A549 (cell line): ENCODE results near the gene TTBK2. TPM values are rescaled to one million over a fixed set of nuclear protein-coding genes. Genes with fewer than 3 reads are reported as not detected.
"Not testable (repeated sequence)": the region's sequence is repeated elsewhere in the genome, so short reads cannot be mapped to it uniquely, and the experiment has no call there.

Experiments used
- ATAC-seq, 2 experiments: fragments of 200-7000 bp in 1 of 2; fragments of >200 bp in 1 of 2; cut with Nextera tagmentation in 1 of 2; cut with Tn5 transposase in 1 of 2; 3 replicates each; pipeline versions ENCODE4 v1.8.0 to v1.9.1; 2018 to 2020; ENCODE audit warnings: mild to moderate bottlenecking in 1 of 2, moderate library complexity in 1 of 2
- CTCF ChIA-PET: fragments of 300-600 bp; sonication (Branson Sonifier 250); formaldehyde crosslinking; extraction: SDS; loops from one replicate; lab custom pipeline; 2021; ENCODE audit warnings: antibody characterized with exemption, inconsistent platforms; lab: Yijun Ruan, JAX
- POLR2A ChIA-PET: fragments of 350-600 bp; formaldehyde crosslinking; extraction: SDS; loops from one replicate; lab custom pipeline; 2021; ENCODE audit warnings: antibody characterized with exemption, inconsistent platforms; lab: Yijun Ruan, JAX
- DNase-seq, 2 experiments: peaks; one replicate each; pipeline versions ENCODE4 v3.0.0 to v3.0.0-alpha.2; 2011 to 2016; ENCODE audit warnings: low read depth in 1 of 2, low spot score in 1 of 2
- FAIRE-seq: peaks from 2 replicates; lab custom pipeline; 2011; peaks lifted over from hg19 to GRCh38; lab: Jason Lieb, UNC
- H3K27ac ChIP-seq, 2 experiments: fragments of >200 bp; sonication (Bioruptor Twin); formaldehyde crosslinking; 3 replicates each; pipeline ENCODE4 v1.5.1; 2016 to 2017
- H3K4me1 ChIP-seq: fragments of >200 bp; sonication (Bioruptor Twin); formaldehyde crosslinking; 3 replicates; pipeline ENCODE4 v1.6.1; 2016
- H3K4me2 ChIP-seq: fragments of >200 bp; sonication (Bioruptor Twin); formaldehyde crosslinking; 3 replicates; pipeline ENCODE4 v1.6.1; 2016
- H3K4me3 ChIP-seq: fragments of >200 bp; sonication (Bioruptor Twin); formaldehyde crosslinking; 3 replicates; pipeline ENCODE4 v1.5.1; 2016
- H3K9me3 ChIP-seq: fragments of >200 bp; sonication (Bioruptor Twin); formaldehyde crosslinking; 3 replicates; pipeline ENCODE4 v1.6.1; 2016
- CBX2 ChIP-seq: fragments of 200-600 bp; sonication (generic); IDR thresholded peaks from 2 replicates; pipeline ENCODE4 v1.6.1; 2016; ENCODE audit warnings: low read depth, mild to moderate bottlenecking, borderline replicate concordance
- CBX8 ChIP-seq: fragments of 200-600 bp; sonication (generic); IDR thresholded peaks from 2 replicates; pipeline ENCODE4 v1.6.1; 2016
- EHF ChIP-seq: fragments of 250-450 bp; sonication (Bioruptor Pico); IDR thresholded peaks from 2 replicates; pipeline ENCODE4 v1.5.0; 2020; ENCODE audit warnings: mild to moderate bottlenecking
- EHMT2 ChIP-seq: fragments of 200-600 bp; sonication (generic); IDR thresholded peaks from 2 replicates; pipeline ENCODE4 v1.6.1; 2016; ENCODE audit warnings: antibody characterized with exemption, low read depth, mild to moderate bottlenecking, moderate library complexity
- ESRRA ChIP-seq: fragments of 150-350 bp; IDR thresholded peaks from 2 replicates; pipeline ENCODE4 v1.6.1; 2014; ENCODE audit warnings: mild to moderate bottlenecking, low read length, borderline replicate concordance
- FOSL2 ChIP-seq, 2 experiments: fragments of 450-650 bp in 1 of 2; fragments of >200 bp in 1 of 2; sonication (Bioruptor Twin) in 1 of 2; formaldehyde crosslinking; IDR thresholded peaks; 2 replicates each; pipeline versions ENCODE4 v1.5.0 to v1.6.1; 2016 to 2020; ENCODE audit warnings: mild to moderate bottlenecking in 1 of 2, moderate library complexity in 1 of 2
- FOXS1 ChIP-seq: fragments of 250-450 bp; sonication (Bioruptor Pico); IDR thresholded peaks from 2 replicates; pipeline ENCODE4 v1.5.0; 2020; ENCODE audit warnings: mild to moderate bottlenecking, moderate library complexity
- GATA3 ChIP-seq: IDR thresholded peaks from 2 replicates; pipeline ENCODE4 v1.6.1; 2012; ENCODE audit warnings: borderline replicate concordance
- HDAC2 ChIP-seq: fragments of 200-600 bp; sonication (generic); IDR thresholded peaks from 2 replicates; pipeline ENCODE4 v1.6.1; 2016
- HEYL ChIP-seq: fragments of 250-450 bp; sonication (Bioruptor Pico); IDR thresholded peaks from 2 replicates; pipeline ENCODE4 v1.8.0; 2021; ENCODE audit warnings: mild to moderate bottlenecking, moderate library complexity
- JUN ChIP-seq, 2 experiments: fragments of >200 bp; sonication (Bioruptor Twin); formaldehyde crosslinking; IDR thresholded peaks; 2 replicates in 1 of 2; 3 replicates in 1 of 2; pipeline ENCODE4 v1.6.1; 2016 to 2017
- JUNB ChIP-seq: fragments of >200 bp; sonication (Bioruptor Twin); formaldehyde crosslinking; IDR thresholded peaks from 2 replicates; pipeline ENCODE4 v1.6.1; 2016
- KDM5A ChIP-seq: fragments of 200-600 bp; sonication (generic); IDR thresholded peaks from 2 replicates; pipeline ENCODE4 v1.6.1; 2016; ENCODE audit warnings: antibody characterized with exemption, mild to moderate bottlenecking
- MAFK ChIP-seq: fragments of 450-650 bp; IDR thresholded peaks from 2 replicates; pipeline ENCODE4 v1.6.1; 2014; ENCODE audit not compliant: partially characterized antibody
- NPAS2 ChIP-seq: fragments of 250-450 bp; sonication (Bioruptor Pico); IDR thresholded peaks from 2 replicates; pipeline ENCODE4 v1.8.0; 2022; ENCODE audit warnings: mild to moderate bottlenecking, moderate library complexity, borderline replicate concordance
- POLR2A ChIP-seq: IDR thresholded peaks from 2 replicates; pipeline ENCODE4 v1.6.1; 2012; ENCODE audit warnings: mild to moderate bottlenecking, low read length
- POLR2AphosphoS2 ChIP-seq: conservative IDR thresholded peaks from 2 replicates; pipeline ENCODE4 v1.6.1; 2012; ENCODE audit warnings: low read length, improper control_type of control experiment, inconsistent platforms
- RAD21 ChIP-seq, 2 experiments: fragments of >200 bp in 1 of 2; sonication (Bioruptor Twin) in 1 of 2; formaldehyde crosslinking in 1 of 2; IDR thresholded peaks in 1 of 2; conservative IDR thresholded peaks in 1 of 2; 2 replicates in 1 of 2; 3 replicates in 1 of 2; pipeline ENCODE4 v1.6.1; 2012 to 2018; ENCODE audit warnings: inconsistent platforms in 1 of 2
- RCOR1 ChIP-seq: fragments of 150-350 bp; IDR thresholded peaks from 2 replicates; pipeline ENCODE4 v1.6.1; 2014; ENCODE audit warnings: antibody characterized with exemption, low read length, low read depth
- RFX5 ChIP-seq: fragments of 450-650 bp; IDR thresholded peaks from 2 replicates; pipeline ENCODE4 v1.7.1; 2014; ENCODE audit warnings: antibody characterized with exemption, mild to moderate bottlenecking, moderate library complexity
- SMC3 ChIP-seq: fragments of >200 bp; sonication (Bioruptor Twin); formaldehyde crosslinking; IDR thresholded peaks from 3 replicates; pipeline ENCODE4 v1.6.1; 2018; ENCODE audit warnings: inconsistent platforms
- TFCP2L1 ChIP-seq: fragments of 250-450 bp; sonication (Bioruptor Pico); IDR thresholded peaks from 2 replicates; pipeline ENCODE4 v1.5.0; 2021; ENCODE audit warnings: mild to moderate bottlenecking
- TP53 ChIP-seq: fragments of 250-450 bp; sonication (Bioruptor Pico); IDR thresholded peaks from 2 replicates; pipeline ENCODE4 v1.5.0; 2021; ENCODE audit warnings: mild to moderate bottlenecking, moderate library complexity
- ZC3H11A ChIP-seq: fragments of 450-650 bp; IDR thresholded peaks from 2 replicates; pipeline ENCODE4 v1.6.1; 2014; ENCODE audit warnings: antibody characterized with exemption, mild to moderate bottlenecking
- ZSCAN20 ChIP-seq: fragments of 250-450 bp; sonication (Bioruptor Pico); IDR thresholded peaks from 2 replicates; pipeline ENCODE4 v1.8.0; 2022; ENCODE audit warnings: mild to moderate bottlenecking, moderate library complexity
- WGBS: methylation state at CpG from one replicate; pipeline ENCODE4 v1.1.6; 2017; ENCODE audit errors: missing lambda C conversion rate; 5-methylcytosine and 5-hydroxymethylcytosine counted together
- polyA plus RNA-seq, 4 experiments: library from polyadenylated mRNA; depleted of rRNA in 3 of 4; stranded (reverse); fragments of >200 nt; fragmentation: RNase III in 1 of 4; extraction: RNeasy Plus Mini Kit Qiagen cat#74134 plus additional on column Dnase treatment in 1 of 4; gene quantifications; 2 replicates in 3 of 4; 3 replicates in 1 of 4; pipeline ENCODE4 v1.2.3, GENCODE V29; 2011 to 2017
- TF ChIP-seq, protein P1 (sequence below): fragments of 250-450 bp; sonication (Bioruptor Pico); IDR thresholded peaks from 2 replicates; pipeline ENCODE4 v1.5.0; 2020; ENCODE audit warnings: low read depth, mild to moderate bottlenecking, moderate library complexity
- TF ChIP-seq, protein P2 (sequence below): IDR thresholded peaks from 2 replicates; pipeline ENCODE4 v1.6.1; 2012
- TF ChIP-seq, protein P3 (sequence below): fragments of 150-350 bp; IDR thresholded peaks from 2 replicates; pipeline ENCODE4 v1.6.1; 2014; ENCODE audit warnings: low read depth, mild to moderate bottlenecking, low read length

The TTBK2 gene
- polyA plus RNA-seq, 2 of the 4 experiments (the other 2 are of a cell fraction): 2.3 to 5.6 TPM

DNA sequence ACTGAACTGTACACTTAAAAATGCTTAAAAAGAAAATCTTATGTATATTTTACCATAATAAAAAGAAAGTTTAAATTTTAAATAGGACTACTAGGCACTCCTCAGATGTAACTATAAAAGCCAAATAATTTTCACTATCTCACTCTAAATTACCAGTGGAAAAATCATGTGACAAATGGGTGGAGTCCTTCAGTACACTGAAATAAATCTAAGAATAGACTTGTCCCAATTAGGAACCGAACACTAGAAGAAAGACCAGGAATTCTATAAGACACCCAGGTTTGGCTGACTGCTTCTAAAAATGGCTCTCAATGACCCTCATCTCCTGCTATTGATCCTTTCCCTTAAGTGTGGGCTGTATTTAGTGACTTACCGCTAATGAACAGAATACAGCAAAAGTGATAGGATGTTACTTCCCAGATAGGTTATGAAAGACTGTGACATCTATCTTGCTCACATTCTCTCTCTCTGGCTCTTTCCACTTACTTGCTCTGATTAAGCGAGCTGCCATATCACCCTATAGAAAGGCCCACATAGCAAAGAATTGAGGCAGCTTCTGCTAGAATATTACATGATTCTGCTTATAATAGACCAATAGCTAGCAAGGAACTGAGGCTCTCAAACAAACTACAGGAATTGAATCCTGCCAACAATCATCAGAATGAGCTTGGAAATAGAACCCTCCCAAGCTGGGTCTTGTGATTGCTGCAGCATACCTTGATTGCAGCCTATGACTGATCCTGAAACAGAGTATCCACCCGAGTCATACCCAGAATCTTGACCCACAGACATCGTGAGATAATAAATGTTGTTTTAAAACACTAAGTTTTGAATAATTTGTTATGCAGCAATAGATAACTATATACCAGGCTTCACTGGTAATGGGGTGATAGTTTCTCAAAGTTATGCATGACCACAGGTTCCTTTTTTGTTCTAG, 16.9 kb downstream of the TTBK2 start:
- FAIRE-seq: no peak
- CTCF ChIA-PET: interaction anchor here (1.2 kb wide), 1 partner anchor 12 kb away, joined by 3 read pairs; no protein-coding TSS in a partner anchor
- 91% methylated on average over 5 of the region's 5 CpGs for WGBS
- ATAC-seq: no peak
- Histone ChIP-seq H3K4me2 (no peak overlapping the region), H3K27ac (no peak overlapping the region), H3K4me3 (no peak overlapping the region), H3K4me1 (no peaks in the 10 kb centered on the region), H3K9me3 (no peaks in the 10 kb centered on the region)
- DNase-seq: no peak
- POLR2A ChIA-PET: interaction anchor here (0.6 kb wide), 1 partner anchor 10 kb away, joined by 3 read pairs; no protein-coding TSS in a partner anchor
- TF ChIP-seq EHMT2: no peak
- no peak for TF ChIP-seq KDM5A
- TF ChIP-seq POLR2AphosphoS2: no peak
- TF ChIP-seq, protein P1, sequence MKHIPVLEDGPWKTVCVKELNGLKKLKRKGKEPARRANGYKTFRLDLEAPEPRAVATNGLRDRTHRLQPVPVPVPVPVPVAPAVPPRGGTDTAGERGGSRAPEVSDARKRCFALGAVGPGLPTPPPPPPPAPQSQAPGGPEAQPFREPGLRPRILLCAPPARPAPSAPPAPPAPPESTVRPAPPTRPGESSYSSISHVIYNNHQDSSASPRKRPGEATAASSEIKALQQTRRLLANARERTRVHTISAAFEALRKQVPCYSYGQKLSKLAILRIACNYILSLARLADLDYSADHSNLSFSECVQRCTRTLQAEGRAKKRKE (CRISPR knock-in tag): no peak
- TF ChIP-seq RFX5: no peak
- TF ChIP-seq, protein P2, sequence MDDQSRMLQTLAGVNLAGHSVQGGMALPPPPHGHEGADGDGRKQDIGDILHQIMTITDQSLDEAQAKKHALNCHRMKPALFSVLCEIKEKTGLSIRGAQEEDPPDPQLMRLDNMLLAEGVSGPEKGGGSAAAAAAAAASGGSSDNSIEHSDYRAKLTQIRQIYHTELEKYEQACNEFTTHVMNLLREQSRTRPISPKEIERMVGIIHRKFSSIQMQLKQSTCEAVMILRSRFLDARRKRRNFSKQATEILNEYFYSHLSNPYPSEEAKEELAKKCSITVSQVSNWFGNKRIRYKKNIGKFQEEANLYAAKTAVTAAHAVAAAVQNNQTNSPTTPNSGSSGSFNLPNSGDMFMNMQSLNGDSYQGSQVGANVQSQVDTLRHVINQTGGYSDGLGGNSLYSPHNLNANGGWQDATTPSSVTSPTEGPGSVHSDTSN: no peak
- TF ChIP-seq HDAC2: no peak
- no peak for TF ChIP-seq EHF (CRISPR knock-in tag)
- no peak for TF ChIP-seq NPAS2 (CRISPR knock-in tag)
- TF ChIP-seq FOSL2 (IDR thresholded peaks at IDR 0.05): no peak
- TF ChIP-seq FOSL2 (CRISPR knock-in tag; IDR thresholded peaks at IDR 0.05): no peak
- TF ChIP-seq POLR2A: no peak
- no peak for TF ChIP-seq TP53 (CRISPR knock-in tag)
- TF ChIP-seq CBX2: no peak
- TF ChIP-seq, protein P3, sequence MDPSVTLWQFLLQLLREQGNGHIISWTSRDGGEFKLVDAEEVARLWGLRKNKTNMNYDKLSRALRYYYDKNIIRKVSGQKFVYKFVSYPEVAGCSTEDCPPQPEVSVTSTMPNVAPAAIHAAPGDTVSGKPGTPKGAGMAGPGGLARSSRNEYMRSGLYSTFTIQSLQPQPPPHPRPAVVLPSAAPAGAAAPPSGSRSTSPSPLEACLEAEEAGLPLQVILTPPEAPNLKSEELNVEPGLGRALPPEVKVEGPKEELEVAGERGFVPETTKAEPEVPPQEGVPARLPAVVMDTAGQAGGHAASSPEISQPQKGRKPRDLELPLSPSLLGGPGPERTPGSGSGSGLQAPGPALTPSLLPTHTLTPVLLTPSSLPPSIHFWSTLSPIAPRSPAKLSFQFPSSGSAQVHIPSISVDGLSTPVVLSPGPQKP: no peak
- TF ChIP-seq TFCP2L1: no peak
- no peak for TF ChIP-seq FOXS1 (CRISPR knock-in tag)

DNA sequence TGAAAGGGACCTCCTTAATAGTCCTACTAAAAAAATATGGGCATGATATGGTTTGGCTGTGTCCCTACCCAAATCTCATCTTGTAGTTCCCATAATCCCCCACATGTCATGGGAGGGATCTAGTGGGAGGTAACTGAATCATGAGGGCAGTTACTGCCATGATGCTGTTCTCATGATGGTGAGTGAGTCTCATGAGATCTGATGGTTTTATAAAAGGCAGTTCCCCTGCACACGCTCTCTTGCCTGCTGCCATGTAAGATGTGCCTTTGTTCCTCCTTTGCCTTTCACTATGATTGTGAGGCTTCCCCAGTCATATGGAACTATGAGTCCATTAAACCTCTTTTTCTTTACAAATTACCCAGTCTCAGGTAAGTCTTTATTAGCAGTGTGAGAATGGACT, 26.7 kb downstream of the TTBK2 start:
- H3K27ac ChIP-seq, H3K9me3 ChIP-seq, CTCF ChIA-PET, H3K4me2 ChIP-seq, POLR2A ChIA-PET, DNase-seq, FAIRE-seq, H3K4me3 ChIP-seq, ATAC-seq: not testable (repeated sequence)
- H3K4me1 ChIP-seq: peaks cover 16% of the 10 kb centered on the region; the same call in 2 of the 3 replicates
- WGBS: 94% methylated on average over 1 of the region's 1 CpG

DNA sequence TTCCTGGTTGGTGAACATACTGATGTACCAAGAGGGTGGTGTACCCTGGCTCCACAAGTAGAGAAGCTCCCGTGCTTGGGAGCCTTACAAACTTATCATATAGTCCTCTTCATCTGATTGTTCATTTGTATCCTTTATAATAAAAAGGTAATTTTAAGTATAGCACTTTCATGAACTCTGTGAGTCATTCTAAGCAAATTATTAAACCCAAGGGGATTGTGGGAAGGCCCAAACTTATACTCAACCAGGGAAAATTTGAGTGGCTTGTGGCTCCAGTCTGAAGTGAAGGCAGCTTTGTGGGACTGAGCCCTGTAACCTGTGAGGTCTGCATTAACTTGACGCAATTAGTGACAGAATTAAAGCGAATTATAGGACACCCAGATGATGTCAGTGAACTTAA, 29.0 kb downstream of the TTBK2 start:
- no peak overlapping the region for H3K4me3 ChIP-seq
- no peaks in the 10 kb centered on the region for H3K9me3 ChIP-seq
- WGBS: 97% methylated on average over 3 of the region's 3 CpGs
- H3K4me1 ChIP-seq: peaks cover 16% of the 10 kb centered on the region; the same call in 2 of the 3 replicates
- no peak for TF ChIP-seq JUNB
- TF ChIP-seq HEYL: no peak
- TF ChIP-seq MAFK: no peak
- no peak for TF ChIP-seq JUN (IDR thresholded peaks at IDR 0.05)
- TF ChIP-seq TFCP2L1: no peak
- TF ChIP-seq ZC3H11A: no peak
- no peak for TF ChIP-seq RAD21 (conservative IDR thresholded peaks at IDR 0.05 in 1 of 2, IDR thresholded peaks at IDR 0.05 in 1 of 2)
- TF ChIP-seq POLR2A: no peak
- TF ChIP-seq CBX8: no peak
- no peak for TF ChIP-seq ZSCAN20 (CRISPR knock-in tag)
- no peak for TF ChIP-seq GATA3
- no peak for TF ChIP-seq RCOR1
- TF ChIP-seq ESRRA: no peak
- TF ChIP-seq FOXS1 (CRISPR knock-in tag): no peak
- TF ChIP-seq SMC3: no peak
- TF ChIP-seq RFX5: no peak
- POLR2A ChIA-PET: no interaction called here
- no peak for FAIRE-seq
- no peak for DNase-seq
- ATAC-seq: no peak
- CTCF ChIA-PET: interaction anchor here (0.6 to 2.5 kb wide), 4 partner anchors 13 to 87 kb away, joined by 3 to 6 read pairs (median 4); no protein-coding TSS in a partner anchor
- H3K27ac ChIP-seq: no peak overlapping the region
- 0 out of 3 replicates have a peak overlapping the region, but pooled peaks have one; percentile 4 for H3K4me2 ChIP-seq
